Progenitor cell of endocrine pancreas (in vitro differentiated cells): ENCODE measurements around the gene ZDHHC8. TPM values are rescaled to one million over a fixed set of nuclear protein-coding genes. Genes with fewer than 3 reads are reported as not detected.
A peak's percentile ranks its signal among the peaks of the same experiment; 100 is the strongest.

ENCODE experiments used
- DNase-seq: peaks from one replicate; pipeline ENCODE4 v3.0.0; 2021; ENCODE audit warnings: low spot score; ENCODE audit not compliant: unreplicated experiment
- H3K27ac Mint-ChIP-seq: 2 replicates; pipeline ENCODE4 v1.8.0; 2021; ENCODE audit warnings: mild to moderate bottlenecking, moderate library complexity, mixed read lengths
- H3K27me3 Mint-ChIP-seq: 2 replicates; pipeline ENCODE4 v1.8.0; 2021; ENCODE audit warnings: mixed read lengths
- H3K36me3 Mint-ChIP-seq: 2 replicates; pipeline ENCODE4 v1.8.0; 2022; ENCODE audit warnings: mixed read lengths; ENCODE audit not compliant: insufficient read depth
- H3K4me1 Mint-ChIP-seq: 2 replicates; pipeline ENCODE4 v1.8.0; 2021; ENCODE audit warnings: low read depth, mixed read lengths
- H3K4me3 Mint-ChIP-seq: 2 replicates; pipeline ENCODE4 v1.8.0; 2021; ENCODE audit warnings: low read depth, mild to moderate bottlenecking, moderate library complexity, mixed read lengths
- H3K9me3 Mint-ChIP-seq: 2 replicates; pipeline ENCODE4 v1.8.0; 2021; ENCODE audit warnings: low read depth, mixed read lengths
- total RNA-seq: library from RNA; stranded (reverse); gene quantifications from 2 replicates; pipeline ENCODE4 v1.2.1, GENCODE V29; 2021
- TF ChIP-seq, protein P1 (sequence below): fragments of 200-600 bp; sonication (generic); IDR thresholded peaks from one replicate; pipeline ENCODE4 v1.5.0; 2021; ENCODE audit warnings: antibody characterized with exemption, mild to moderate bottlenecking; ENCODE audit not compliant: unreplicated experiment

The ZDHHC8 gene
- total RNA-seq, 1 donor from 2014 or later: 82.1 TPM

DNA sequence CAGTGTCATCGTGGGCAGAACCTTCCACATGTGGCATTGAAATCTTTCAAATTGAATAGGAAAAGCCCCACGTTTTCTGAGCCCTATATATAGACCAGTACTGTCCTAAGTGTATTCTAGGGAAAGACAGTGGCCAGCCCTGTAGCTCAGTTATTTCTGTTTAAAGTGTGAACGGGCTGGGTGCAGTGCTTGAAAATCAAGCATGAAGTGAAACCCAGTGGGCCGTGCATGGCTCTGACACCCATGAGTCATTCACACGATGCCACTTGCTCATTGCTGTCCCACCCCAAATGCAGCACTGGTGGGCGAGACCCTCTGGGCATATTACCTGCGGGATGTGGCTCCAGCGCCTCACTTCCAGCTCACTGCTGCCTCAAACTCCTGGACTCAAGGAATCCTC, 49.0 kb downstream of the ZDHHC8 start:
- H3K4me3 Mint-ChIP-seq: no peak overlapping the region
- no peaks in the 10 kb centered on the region for H3K36me3 Mint-ChIP-seq
- TF ChIP-seq, protein P1, sequence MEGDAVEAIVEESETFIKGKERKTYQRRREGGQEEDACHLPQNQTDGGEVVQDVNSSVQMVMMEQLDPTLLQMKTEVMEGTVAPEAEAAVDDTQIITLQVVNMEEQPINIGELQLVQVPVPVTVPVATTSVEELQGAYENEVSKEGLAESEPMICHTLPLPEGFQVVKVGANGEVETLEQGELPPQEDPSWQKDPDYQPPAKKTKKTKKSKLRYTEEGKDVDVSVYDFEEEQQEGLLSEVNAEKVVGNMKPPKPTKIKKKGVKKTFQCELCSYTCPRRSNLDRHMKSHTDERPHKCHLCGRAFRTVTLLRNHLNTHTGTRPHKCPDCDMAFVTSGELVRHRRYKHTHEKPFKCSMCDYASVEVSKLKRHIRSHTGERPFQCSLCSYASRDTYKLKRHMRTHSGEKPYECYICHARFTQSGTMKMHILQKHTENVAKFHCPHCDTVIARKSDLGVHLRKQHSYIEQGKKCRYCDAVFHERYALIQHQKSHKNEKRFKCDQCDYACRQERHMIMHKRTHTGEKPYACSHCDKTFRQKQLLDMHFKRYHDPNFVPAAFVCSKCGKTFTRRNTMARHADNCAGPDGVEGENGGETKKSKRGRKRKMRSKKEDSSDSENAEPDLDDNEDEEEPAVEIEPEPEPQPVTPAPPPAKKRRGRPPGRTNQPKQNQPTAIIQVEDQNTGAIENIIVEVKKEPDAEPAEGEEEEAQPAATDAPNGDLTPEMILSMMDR: no peak
- no peak overlapping the region for H3K27ac Mint-ChIP-seq
- no peaks in the 10 kb centered on the region for H3K9me3 Mint-ChIP-seq
- DNase-seq: no peak
- peaks cover 7% of the 10 kb centered on the region for H3K4me1 Mint-ChIP-seq
- H3K27me3 Mint-ChIP-seq: no peaks in the 10 kb centered on the region

DNA sequence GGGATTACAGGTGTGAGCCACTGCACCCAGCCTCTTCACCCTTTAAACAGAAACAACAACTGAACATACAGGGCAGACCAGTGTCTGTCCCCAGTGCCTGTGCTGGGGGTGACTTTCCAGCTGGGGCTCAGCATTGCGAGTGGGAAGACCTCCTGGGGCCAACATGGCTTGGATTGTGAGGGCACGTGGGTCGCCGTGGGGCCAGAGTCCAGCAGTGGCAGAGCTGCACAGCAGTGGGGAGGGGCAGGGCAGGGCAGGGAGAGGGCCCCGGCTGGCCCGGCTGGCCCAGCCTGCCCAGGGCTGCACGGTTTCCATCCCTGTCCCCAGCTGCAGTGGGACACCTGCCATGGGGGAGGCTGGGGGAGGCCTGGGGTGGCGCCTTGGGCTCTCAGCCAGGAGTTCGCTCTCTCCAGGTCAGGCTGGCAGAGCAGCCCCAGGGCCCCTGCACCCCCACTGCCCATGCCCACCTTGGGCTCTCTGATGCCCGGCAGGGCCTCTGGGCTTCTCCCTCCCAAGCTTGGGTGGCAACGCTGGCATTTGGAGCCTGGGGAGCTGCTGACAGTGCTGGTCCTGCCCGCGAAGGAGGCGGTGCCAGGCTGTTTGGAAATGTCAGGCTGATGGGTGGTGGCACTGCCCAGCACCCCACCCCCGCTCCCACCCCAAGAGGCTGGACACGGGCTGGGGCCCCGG, 49.7 kb downstream of the ZDHHC8 start:
- H3K27me3 Mint-ChIP-seq: no peaks in the 10 kb centered on the region
- TF ChIP-seq, protein P1: no peak
- H3K36me3 Mint-ChIP-seq: no peaks in the 10 kb centered on the region
- H3K27ac Mint-ChIP-seq: no peak overlapping the region
- no peaks in the 10 kb centered on the region for H3K9me3 Mint-ChIP-seq
- no peak for DNase-seq
- no peak overlapping the region for H3K4me3 Mint-ChIP-seq
- peaks cover 7% of the 10 kb centered on the region for H3K4me1 Mint-ChIP-seq

DNA sequence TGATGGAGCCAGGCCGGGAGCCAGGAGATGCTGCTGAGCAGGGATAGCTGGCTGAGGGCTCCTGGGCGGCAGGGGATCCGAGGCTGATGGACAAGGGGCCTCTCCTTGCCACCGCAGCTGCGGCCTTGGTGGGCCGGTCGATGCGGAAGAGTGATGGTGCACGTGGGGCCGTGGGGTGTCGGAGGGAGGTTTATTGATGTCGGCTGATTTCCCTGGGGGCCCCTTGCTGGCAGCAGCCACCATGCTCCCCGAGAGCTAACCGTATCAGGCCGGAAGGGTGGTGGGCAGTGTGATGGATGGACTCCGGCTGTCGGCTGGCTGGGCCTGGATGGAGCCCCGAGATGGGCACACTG, 50.3 kb downstream of the ZDHHC8 start:
- peaks cover 10% of the 10 kb centered on the region for H3K4me1 Mint-ChIP-seq
- H3K9me3 Mint-ChIP-seq: no peaks in the 10 kb centered on the region
- DNase-seq: no peak
- H3K4me3 Mint-ChIP-seq: no peak overlapping the region
- TF ChIP-seq, protein P1: no peak
- H3K36me3 Mint-ChIP-seq: no peaks in the 10 kb centered on the region
- H3K27ac Mint-ChIP-seq: no peak overlapping the region
- H3K27me3 Mint-ChIP-seq: no peaks in the 10 kb centered on the region

DNA sequence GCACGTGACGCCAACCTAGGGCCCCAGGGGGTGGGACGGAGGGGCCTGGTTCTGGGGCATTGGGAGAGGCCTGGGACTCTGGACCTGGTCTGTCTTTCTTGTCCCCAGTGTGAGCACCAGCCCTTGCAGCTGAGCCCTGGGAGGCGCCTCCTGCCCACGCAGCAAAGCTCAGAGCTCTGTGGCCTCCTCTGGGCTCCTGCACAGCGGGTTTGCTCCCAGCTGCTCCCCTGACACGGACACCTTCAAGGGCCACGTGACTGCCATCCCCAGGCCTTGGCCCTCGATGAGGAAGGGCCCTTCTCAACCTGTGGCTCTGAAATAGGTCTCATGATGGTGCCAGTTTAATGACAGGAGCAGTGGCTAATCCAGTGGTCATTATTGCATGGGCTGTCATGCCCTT, 50.8 kb downstream of the ZDHHC8 start:
- Mint-ChIP-seq H3K9me3 (no peaks in the 10 kb centered on the region), H3K4me3 (no peak overlapping the region), H3K27me3 (no peaks in the 10 kb centered on the region), H3K4me1 (peaks cover 12% of the 10 kb centered on the region), H3K36me3 (no peaks in the 10 kb centered on the region), H3K27ac (no peak overlapping the region)
- DNase-seq: no peak
- TF ChIP-seq, protein P1: no peak

DNA sequence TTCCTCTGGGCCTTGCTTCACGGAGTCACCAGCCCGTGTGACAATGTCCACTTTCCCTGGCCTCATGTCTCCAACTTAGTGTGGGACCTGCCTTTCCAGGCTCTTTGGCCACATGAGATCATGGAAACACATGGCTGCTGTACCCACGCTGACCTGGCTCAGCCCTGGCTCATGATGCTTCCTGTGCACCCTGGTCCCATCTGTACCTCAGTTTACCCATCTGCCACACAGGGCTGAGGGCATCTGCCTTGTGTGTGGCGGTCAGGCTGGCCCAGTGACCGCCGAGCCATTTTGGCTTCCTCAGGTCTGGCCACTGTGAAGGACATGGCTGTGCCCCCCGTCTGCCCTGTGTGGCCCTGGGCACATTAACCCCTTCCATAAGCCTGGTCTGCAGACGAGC, 51.5 kb downstream of the ZDHHC8 start:
- H3K27ac Mint-ChIP-seq: peak overlapping the region; percentile 76
- no peak for DNase-seq
- H3K36me3 Mint-ChIP-seq: no peaks in the 10 kb centered on the region
- H3K27me3 Mint-ChIP-seq: no peaks in the 10 kb centered on the region
- no peak overlapping the region for H3K4me3 Mint-ChIP-seq
- TF ChIP-seq, protein P1: no peak
- no peaks in the 10 kb centered on the region for H3K9me3 Mint-ChIP-seq
- peaks cover 12% of the 10 kb centered on the region for H3K4me1 Mint-ChIP-seq
